Gastroesophageal sphincter (tissue), 2 donors: Measurements from ENCODE around the gene IL2RG.

Experiments used
- EP300 ChIP-seq: sonication (generic); formaldehyde crosslinking; IDR thresholded peaks from one replicate; pipeline ENCODE4 v1.6.1; 2017; ENCODE audit warnings: antibody characterized with exemption, mild to moderate bottlenecking
- POLR2A ChIP-seq, 2 donors: fragments of 450-650 bp; IDR thresholded peaks; one replicate each; pipeline ENCODE4 v1.6.1; 2017; ENCODE audit warnings: antibody characterized with exemption in 2 of 2, mild to moderate bottlenecking in 2 of 2, moderate library complexity in 1 of 2

GRCh38 chrX:71128166-71128833 lies 16.9 kb upstream of the IL2RG start:
- TF ChIP-seq POLR2A (IDR thresholded peaks at IDR 0.05) (no peak), EP300 (no peak)
